Measurements from ENCODE around the gene NOP9.

DNA sequence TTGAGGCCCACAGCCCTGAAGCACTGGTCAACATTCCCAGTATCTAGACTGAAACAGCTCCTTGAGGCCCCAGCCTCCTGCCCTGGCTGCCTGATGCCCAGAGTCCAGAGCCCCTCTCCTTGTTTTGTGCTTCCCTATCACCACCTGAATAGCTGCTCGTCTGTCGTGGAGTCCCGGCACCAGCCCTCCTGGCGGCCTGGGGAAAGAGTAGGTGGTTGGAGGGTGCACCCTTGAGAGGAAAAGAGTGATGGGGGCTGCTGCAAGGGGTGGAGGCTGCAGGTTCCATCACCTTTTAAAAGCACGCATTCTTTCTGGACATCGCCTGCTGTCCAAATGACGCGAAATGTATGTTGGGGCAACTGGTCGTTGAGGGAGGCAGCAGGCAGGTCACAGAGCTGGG is 31.4 kb upstream of the NOP9 start:
- TF ChIP-seq GATA2 (IDR thresholded peaks at IDR 0.05; ENCODE audit: low read depth, low read length): no peak
- no peak for TF ChIP-seq GATA3 (IDR thresholded peaks at IDR 0.05; ENCODE audit: low read depth, low read length)
